DOHH2 (cell line): Measurements from ENCODE around the gene FEV.

Source experiments
- H3F3A ChIP-seq: fragments of 200-600 bp; sonication (generic), shearing (Covaris generic); 2 replicates; pipeline ENCODE4 v1.6.0; 2016; ENCODE audit warnings: antibody characterized with exemption, mild to moderate bottlenecking; ENCODE audit not compliant: control insufficient read depth, insufficient read depth
- H3K27ac ChIP-seq: fragments of 200-600 bp; sonication (generic); 2 replicates; pipeline ENCODE4 v1.5.1; 2014; ENCODE audit warnings: low read depth, mild to moderate bottlenecking, low read length, moderate library complexity
- H3K27me3 ChIP-seq: fragments of 200-600 bp; sonication (generic); 2 replicates; pipeline ENCODE4 v1.6.1; 2014; ENCODE audit warnings: mild to moderate bottlenecking, low read length, mixed read lengths; ENCODE audit not compliant: control insufficient read depth
- H3K36me3 ChIP-seq: fragments of 200-600 bp; sonication (generic); 2 replicates; pipeline ENCODE4 v1.6.1; 2014; ENCODE audit warnings: mild to moderate bottlenecking, low read length, moderate library complexity, mixed read lengths; ENCODE audit not compliant: control insufficient read depth
- H3K4me1 ChIP-seq: fragments of 200-600 bp; sonication (generic); 2 replicates; pipeline ENCODE4 v1.6.1; 2014; ENCODE audit warnings: mild to moderate bottlenecking, low read length, mixed read lengths; ENCODE audit not compliant: control insufficient read depth
- H3K4me2 ChIP-seq: fragments of 200-600 bp; sonication (generic); 2 replicates; pipeline ENCODE4 v1.6.0; 2014; ENCODE audit warnings: mild to moderate bottlenecking, low read length, moderate library complexity
- H3K4me3 ChIP-seq: fragments of 200-600 bp; sonication (generic); 2 replicates; pipeline ENCODE4 v1.5.1; 2014; ENCODE audit warnings: mild to moderate bottlenecking, low read length, mixed read lengths
- H3K79me2 ChIP-seq: fragments of 200-600 bp; sonication (generic); 2 replicates; pipeline ENCODE4 v1.6.1; 2014; ENCODE audit warnings: mild to moderate bottlenecking, low read length, mixed read lengths; ENCODE audit not compliant: control insufficient read depth
- H3K9me2 ChIP-seq: fragments of 200-600 bp; sonication (generic); replicated peaks from 2 replicates; pipeline ENCODE4 v1.6.1; 2014; ENCODE audit warnings: mild to moderate bottlenecking, low read length, mixed read lengths; ENCODE audit not compliant: control insufficient read depth
- H3K9me3 ChIP-seq: fragments of 200-600 bp; sonication (generic); 2 replicates; pipeline ENCODE4 v1.6.1; 2014; ENCODE audit warnings: antibody characterized with exemption, low read length, mixed read lengths; ENCODE audit not compliant: control insufficient read depth, insufficient read depth
- H4K20me1 ChIP-seq: fragments of 200-600 bp; sonication (generic); 2 replicates; pipeline ENCODE4 v1.6.0; 2014; ENCODE audit warnings: low read depth, mild to moderate bottlenecking, antibody characterized with exemption, low read length, moderate library complexity; ENCODE audit not compliant: control insufficient read depth, insufficient read depth
- CTCF ChIP-seq: fragments of 200-600 bp; sonication (generic); IDR thresholded peaks from one replicate; pipeline ENCODE4 v1.5.1; 2014; ENCODE audit warnings: antibody characterized with exemption, mild to moderate bottlenecking, low read depth, low read length; ENCODE audit not compliant: poor library complexity, severe bottlenecking
- EZH2phosphoT487 ChIP-seq: fragments of 200-600 bp; sonication (generic); IDR thresholded peaks from 2 replicates; pipeline ENCODE4 v1.6.1; 2017; ENCODE audit warnings: borderline replicate concordance, mild to moderate bottlenecking, antibody characterized with exemption, low read length, moderate library complexity, mixed read lengths

FEV gene

GRCh38 chr2:219024059-219024458 lies 39.1 kb upstream of the FEV start:
- TF ChIP-seq CTCF = no peak
- TF ChIP-seq EZH2phosphoT487 = no peak
- Histone ChIP-seq H3K4me1 (no peaks in the 10 kb centered on the region), H3K9me3 (no peaks in the 10 kb centered on the region), H3K4me2 (no peak overlapping the region), H3K79me2 (no peaks in the 10 kb centered on the region), H3K9me2 (no peaks in the 10 kb centered on the region), H3K27ac (no peak overlapping the region), H4K20me1 (no peaks in the 10 kb centered on the region), H3K36me3 (no peaks in the 10 kb centered on the region), H3F3A (no peaks in the 10 kb centered on the region), H3K27me3 (peaks cover 2% of the 10 kb centered on the region; the same call in 1 of the 2 replicates), H3K4me3 (no peak overlapping the region)

- TF ChIP-seq EZH2phosphoT487 (no peak), CTCF (no peak)
- Histone ChIP-seq H3K9me3 (no peaks in the 10 kb centered on the region), H3K79me2 (no peaks in the 10 kb centered on the region), H3K4me1 (no peaks in the 10 kb centered on the region), H3K9me2 (no peaks in the 10 kb centered on the region), H3F3A (no peaks in the 10 kb centered on the region), H3K27me3 (peaks cover 2% of the 10 kb centered on the region; the same call in 1 of the 2 replicates), H3K27ac (no peak overlapping the region), H3K36me3 (no peaks in the 10 kb centered on the region), H3K4me3 (no peak overlapping the region), H4K20me1 (no peaks in the 10 kb centered on the region), H3K4me2 (no peak overlapping the region)
Measured at GRCh38 chr2:219023045-219023605, 38.1 kb upstream of the FEV start.

GRCh38 chr2:219022616-219023015 lies 37.6 kb upstream of the FEV start:
- Histone ChIP-seq H3K4me1 (no peaks in the 10 kb centered on the region), H3K4me3 (no peak overlapping the region), H3K27ac (no peak overlapping the region), H3K9me2 (no peaks in the 10 kb centered on the region), H3K79me2 (no peaks in the 10 kb centered on the region), H4K20me1 (no peaks in the 10 kb centered on the region), H3K9me3 (no peaks in the 10 kb centered on the region), H3K36me3 (no peaks in the 10 kb centered on the region), H3K4me2 (no peak overlapping the region), H3K27me3 (peaks cover 2% of the 10 kb centered on the region; the same call in 1 of the 2 replicates), H3F3A (no peaks in the 10 kb centered on the region)
- TF ChIP-seq EZH2phosphoT487 (no peak), CTCF (no peak)
